GM18868 (cell line): ENCODE measurements around the gene FOXP1.
A peak's percentile ranks its signal among the peaks of the same experiment; 100 is the strongest.

Source experiments
- ATAC-seq: cut with Tn5 transposase; IDR thresholded peaks from one replicate; pipeline ENCODE4 v1.9.1; 2021; ENCODE audit warnings: mild to moderate bottlenecking, moderate library complexity; ENCODE audit not compliant: unreplicated experiment

Gene FOXP1

GRCh38 chr3:71228156-71228866 is 355.2 kb downstream of the FOXP1 start:
- ATAC-seq: no peak

- no peak for ATAC-seq
These were observed 356.3 kb downstream of the FOXP1 start for GRCh38 chr3:71227270-71227661.

GRCh38 chr3:71226565-71227269 is 356.8 kb downstream of the FOXP1 start:
- ATAC-seq: peak; percentile 83

- ATAC-seq: peak; percentile 2
These were observed 357.5 kb downstream of the FOXP1 start for GRCh38 chr3:71225951-71226564.

- ATAC-seq: no peak
These were observed 358.4 kb downstream of the FOXP1 start for GRCh38 chr3:71225002-71225684.

- peak; percentile 96 for ATAC-seq
These were observed 363.5 kb downstream of the FOXP1 start for GRCh38 chr3:71219744-71220638.

- no peak for ATAC-seq
These were observed 365.0 kb downstream of the FOXP1 start for GRCh38 chr3:71218508-71218907.

- ATAC-seq: no peak
These were observed 365.8 kb downstream of the FOXP1 start for GRCh38 chr3:71217640-71218222.

GRCh38 chr3:71215351-71215750 is 368.2 kb downstream of the FOXP1 start:
- no peak for ATAC-seq

- ATAC-seq: no peak
These were observed 368.7 kb downstream of the FOXP1 start for GRCh38 chr3:71214797-71215196.

GRCh38 chr3:71214016-71214415 is 369.5 kb downstream of the FOXP1 start:
- no peak for ATAC-seq

- no peak for ATAC-seq
These were observed 372.4 kb downstream of the FOXP1 start for GRCh38 chr3:71211083-71211482.

GRCh38 chr3:71210257-71211007 is 373.1 kb downstream of the FOXP1 start:
- no peak for ATAC-seq

- no peak for ATAC-seq
These were observed 375.1 kb downstream of the FOXP1 start for GRCh38 chr3:71208211-71209095.

- ATAC-seq: no peak
These were observed 375.9 kb downstream of the FOXP1 start for GRCh38 chr3:71207632-71208031.

GRCh38 chr3:71206305-71207165 is 377.0 kb downstream of the FOXP1 start:
- no peak for ATAC-seq

GRCh38 chr3:71203727-71204488 is 379.6 kb downstream of the FOXP1 start:
- no peak for ATAC-seq
